Epithelial cell of proximal tubule (primary cell): Measurements from ENCODE around the gene RRP36. TPM values are rescaled to one million over a fixed set of nuclear protein-coding genes. Genes with fewer than 3 reads are reported as not detected.

Experiments used
- DNase-seq: peaks from one replicate; pipeline ENCODE4 v3.0.0-alpha.2; 2011; ENCODE audit warnings: low read depth
- H3K4me3 ChIP-seq: 2 replicates; pipeline ENCODE4 v1.5.1; 2011; ENCODE audit warnings: low read depth, mild to moderate bottlenecking, low read length
- CTCF ChIP-seq: conservative IDR thresholded peaks from 2 replicates; pipeline ENCODE4 v1.5.1; 2012; ENCODE audit warnings: low read depth, mild to moderate bottlenecking, low read length
- total RNA-seq: library from RNA; depleted of rRNA; stranded (reverse); fragments of >200 nt; gene quantifications from 2 replicates; pipeline ENCODE4 v1.2.3, GENCODE V29; 2015

The RRP36 gene
- total RNA-seq, 1 donor from 2014 or later, result 71.2 TPM

DNA sequence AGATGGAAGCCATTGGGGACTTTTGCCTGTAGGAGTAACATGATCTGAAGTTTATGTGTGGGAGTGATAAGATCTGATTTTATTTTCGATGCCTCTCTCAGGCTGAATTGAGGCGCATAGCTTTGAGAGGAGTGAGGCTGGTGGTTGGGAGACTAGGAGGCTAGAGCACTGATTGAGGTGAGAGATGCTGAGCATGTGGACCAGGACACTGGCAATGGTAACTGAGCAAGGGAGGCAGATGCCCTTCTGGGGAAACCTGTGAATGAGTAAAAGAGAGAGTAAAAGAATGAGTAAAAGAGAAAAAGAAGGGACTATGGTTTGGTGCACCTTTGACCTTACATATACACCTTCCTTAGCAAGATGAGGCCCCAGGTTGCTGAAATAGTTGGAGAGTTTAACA, 3.0 kb downstream of the RRP36 start:
- H3K4me3 ChIP-seq, result no peak overlapping the region

GRCh38 chr6:43026365-43026764, 4.9 kb downstream of the RRP36 start:
- DNase-seq, result no peak
- H3K4me3 ChIP-seq, result no peak overlapping the region
- TF ChIP-seq CTCF, result no peak

More for the DNA sequence above, 3.0 kb downstream of the RRP36 start:
- TF ChIP-seq CTCF, result no peak
- DNase-seq, result no peak

- DNase-seq, result no peak
- no peak for TF ChIP-seq CTCF
- no peak overlapping the region for H3K4me3 ChIP-seq
These were observed 7.7 kb downstream of the RRP36 start for GRCh38 chr6:43029120-43029519.

- no peak for DNase-seq
- no peak overlapping the region for H3K4me3 ChIP-seq
- TF ChIP-seq CTCF, result no peak
These were observed 10.9 kb downstream of the RRP36 start for GRCh38 chr6:43032326-43032725.

GRCh38 chr6:43033496-43034189, 12.2 kb downstream of the RRP36 start:
- no peak for TF ChIP-seq CTCF
- DNase-seq, result no peak
- H3K4me3 ChIP-seq, result no peak overlapping the region

- DNase-seq, result no peak
- no peak overlapping the region for H3K4me3 ChIP-seq
- TF ChIP-seq CTCF, result no peak
These were observed 12.7 kb downstream of the RRP36 start for GRCh38 chr6:43034190-43034525.

DNA sequence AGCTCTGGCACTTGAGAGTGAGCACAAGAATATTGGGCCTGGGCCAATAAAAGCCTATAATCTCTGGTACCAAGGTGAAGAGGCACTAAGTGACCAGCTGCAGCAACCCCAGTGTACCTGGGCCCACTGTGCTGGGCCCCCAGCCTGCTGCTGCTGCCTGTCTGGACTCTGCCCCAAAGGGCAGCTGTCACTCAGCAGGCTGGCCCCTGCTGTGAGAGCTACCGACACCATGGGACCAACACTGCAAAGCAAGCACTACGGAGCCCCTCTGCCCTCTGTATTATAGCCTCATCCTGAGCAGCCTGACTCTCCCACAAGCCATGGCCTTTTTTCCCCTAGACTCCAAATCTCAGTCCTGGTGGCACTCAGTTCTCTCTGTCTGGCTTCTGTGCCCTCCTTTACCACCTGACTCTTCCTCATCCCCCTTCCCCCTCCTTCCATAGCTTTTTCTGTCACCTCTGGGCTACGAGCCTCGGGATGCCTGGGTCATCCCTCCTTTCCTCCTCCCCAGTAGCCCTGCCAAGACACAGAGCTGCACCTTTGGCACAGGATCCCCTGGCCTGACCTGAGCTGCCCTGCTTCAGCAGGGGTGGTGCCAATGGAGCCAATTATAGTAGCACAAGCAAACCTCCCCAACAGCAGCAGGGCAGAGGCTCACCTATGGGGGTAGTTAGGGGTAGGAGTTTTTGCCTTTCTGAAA, 14.2 kb downstream of the RRP36 start:
- no peak for DNase-seq
- no peak overlapping the region for H3K4me3 ChIP-seq
- TF ChIP-seq CTCF, result no peak
